ENCODE data around the gene CSNK2A3.
A peak's percentile ranks its signal among the peaks of the same experiment; 100 is the strongest.
"Not testable (repeated sequence)": the region's sequence is repeated elsewhere in the genome, so short reads cannot be mapped to it uniquely, and the experiment has no call there.

The CSNK2A3 gene

DNA sequence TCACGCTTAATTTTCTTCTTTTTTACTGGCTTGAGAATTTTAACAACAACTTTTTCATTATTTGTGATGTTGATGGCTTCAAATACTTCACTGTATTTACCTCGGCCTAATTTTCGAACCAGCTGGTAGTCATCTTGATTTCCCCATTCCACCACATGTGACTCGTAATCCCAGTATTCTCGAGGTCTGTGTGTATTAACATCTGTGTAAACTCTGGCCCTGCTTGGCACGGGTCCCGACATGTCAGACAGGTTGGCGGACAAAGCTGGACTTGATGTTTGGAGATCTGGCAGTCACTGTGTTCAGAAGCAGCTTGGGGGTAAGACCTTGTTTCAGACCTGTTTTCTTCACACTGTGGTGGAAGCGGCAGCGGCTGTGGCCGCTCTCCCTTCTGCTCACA, at the start of gene CSNK2A3:
CSNK2A3 (minus strand) TSS at position 373 of the 400 bp plus-strand sequence; CDS start at position 242, 131 bp downstream.
- not testable (repeated sequence) for DNase-seq

DNA sequence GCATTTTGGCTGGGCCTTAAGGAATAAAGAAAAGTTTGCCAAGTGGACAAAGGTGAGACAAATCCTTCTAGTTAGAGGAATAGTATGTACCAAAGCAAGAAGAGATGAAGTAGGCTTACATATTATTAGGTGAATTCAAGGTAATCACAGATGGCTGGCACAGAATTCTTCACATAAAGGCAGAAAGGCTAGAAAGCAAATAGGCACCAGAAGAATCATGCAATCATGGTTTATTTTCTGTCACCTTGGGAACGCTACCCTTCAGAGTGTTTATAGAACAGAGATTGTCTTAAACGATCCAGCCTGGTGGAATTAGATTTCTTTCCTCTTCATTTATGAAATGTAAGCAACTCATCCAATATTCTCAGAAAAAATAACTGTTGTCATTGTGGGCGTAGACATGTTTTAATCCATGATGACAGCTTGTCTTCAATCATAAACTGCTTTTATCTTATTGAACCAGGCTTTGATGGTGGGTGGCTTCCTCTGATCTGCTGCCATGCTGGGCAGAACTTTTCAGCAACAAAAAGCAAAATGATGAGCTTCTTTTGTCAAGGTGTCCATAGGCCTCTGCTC, 49.0 kb upstream of the CSNK2A3 start:
- DNase-seq, result no peak

GRCh38 chr11:11400635-11401232, 47.7 kb upstream of the CSNK2A3 start:
- no peak for DNase-seq

DNA sequence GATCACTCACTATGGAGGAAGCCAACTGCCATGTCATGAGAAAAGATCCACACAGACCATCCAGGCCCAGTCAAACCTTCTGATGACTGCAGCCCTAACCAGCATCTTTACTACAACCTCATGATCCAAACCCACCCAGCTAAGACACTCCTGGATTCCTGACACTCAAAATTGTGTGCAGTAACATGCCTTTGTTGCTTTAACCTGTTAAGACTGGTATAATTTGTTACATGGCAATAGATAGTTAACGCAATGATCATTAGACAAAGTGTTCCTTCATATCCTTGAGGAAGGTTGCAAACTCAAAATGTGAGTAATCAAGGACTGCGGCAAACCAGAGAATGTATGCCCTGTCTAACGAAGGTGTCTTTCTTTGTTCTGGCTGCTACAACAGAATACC, 47.1 kb upstream of the CSNK2A3 start:
- DNase-seq, result no peak

DNA sequence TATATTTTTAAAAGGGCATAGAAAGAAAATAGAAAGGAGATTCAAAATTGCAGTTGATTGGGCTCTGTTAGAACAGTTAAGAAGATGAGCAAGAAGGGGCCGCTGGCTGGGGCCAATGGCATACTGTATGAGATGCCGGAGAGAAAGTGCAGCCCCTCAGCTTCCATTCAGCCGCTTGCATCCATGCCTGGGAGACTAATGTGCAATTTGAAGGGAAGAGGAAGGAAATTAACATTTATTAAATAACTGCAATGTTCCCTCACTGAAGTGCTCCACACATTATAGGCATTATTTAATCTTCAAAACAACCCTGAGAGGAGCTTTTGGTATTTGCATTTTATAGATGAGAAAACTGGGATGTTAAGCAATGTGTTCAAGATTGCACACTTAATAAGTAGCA, 44.7 kb upstream of the CSNK2A3 start:
- DNase-seq, result no peak

- DNase-seq, result no peak
Measured at GRCh38 chr11:11397036-11397415, 44.0 kb upstream of the CSNK2A3 start.

DNA sequence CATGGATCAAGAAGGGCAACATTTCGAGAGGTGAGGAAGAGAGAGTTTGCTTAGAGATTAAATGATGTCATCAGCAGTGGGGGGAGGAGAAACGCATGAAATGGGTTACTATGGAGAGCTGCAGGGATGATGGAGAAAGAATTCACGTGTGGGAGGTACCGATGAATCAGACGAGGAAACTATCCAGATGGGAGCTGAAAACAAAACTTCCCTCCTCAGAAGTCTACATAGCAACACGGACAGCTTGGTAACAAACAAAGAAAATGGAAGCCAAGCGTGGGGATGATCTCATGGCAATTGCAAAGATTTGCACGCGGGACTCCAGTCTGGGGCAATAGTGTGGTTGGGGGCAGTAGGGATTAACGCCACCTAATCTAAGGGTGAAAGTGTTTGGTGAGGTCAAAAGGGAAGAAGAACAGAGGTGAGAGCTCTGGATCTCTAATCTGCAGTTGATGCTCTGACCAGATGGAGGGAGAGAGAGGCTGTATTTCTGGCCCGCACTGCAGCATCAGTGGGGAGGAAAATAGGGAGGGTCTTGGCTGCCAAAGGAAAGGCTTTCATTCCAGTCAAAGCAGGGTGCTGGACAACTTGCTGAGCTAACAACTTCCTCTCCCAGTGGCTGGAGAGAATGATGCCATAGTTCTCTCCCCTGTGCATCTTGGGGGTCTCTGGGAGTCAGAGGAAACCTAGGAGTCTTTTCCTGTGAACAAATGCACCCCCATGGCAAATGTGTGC, 43.4 kb upstream of the CSNK2A3 start:
- DNase-seq, result no peak

DNA sequence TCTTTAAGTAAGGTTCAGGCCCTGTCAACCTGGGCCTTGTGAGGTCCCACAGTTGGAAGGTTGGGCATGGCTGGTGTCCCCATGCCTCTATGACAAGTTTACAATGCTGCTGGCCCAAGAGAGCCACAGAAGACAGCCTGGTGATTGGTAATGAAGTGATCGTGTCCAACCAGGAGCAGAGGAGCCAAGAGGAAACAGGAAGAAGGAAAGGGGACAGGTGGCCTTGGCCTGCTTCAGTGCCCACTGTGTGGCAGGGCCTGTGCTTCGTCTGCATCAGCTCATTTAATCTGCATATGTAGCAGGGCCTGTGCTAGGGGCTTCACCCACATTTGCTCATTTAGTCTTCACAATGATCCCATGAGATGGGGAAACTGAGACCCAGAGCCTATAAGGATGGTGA, 42.1 kb upstream of the CSNK2A3 start:
- no peak for DNase-seq

GRCh38 chr11:11394241-11394640, 41.2 kb upstream of the CSNK2A3 start:
- no peak for DNase-seq

- no peak for DNase-seq
Measured at GRCh38 chr11:11391796-11392463, 38.9 kb upstream of the CSNK2A3 start.

GRCh38 chr11:11391169-11391568, 38.1 kb upstream of the CSNK2A3 start:
- no peak for DNase-seq

- DNase-seq, result no peak
Measured at GRCh38 chr11:11390068-11390771, 37.2 kb upstream of the CSNK2A3 start.

DNA sequence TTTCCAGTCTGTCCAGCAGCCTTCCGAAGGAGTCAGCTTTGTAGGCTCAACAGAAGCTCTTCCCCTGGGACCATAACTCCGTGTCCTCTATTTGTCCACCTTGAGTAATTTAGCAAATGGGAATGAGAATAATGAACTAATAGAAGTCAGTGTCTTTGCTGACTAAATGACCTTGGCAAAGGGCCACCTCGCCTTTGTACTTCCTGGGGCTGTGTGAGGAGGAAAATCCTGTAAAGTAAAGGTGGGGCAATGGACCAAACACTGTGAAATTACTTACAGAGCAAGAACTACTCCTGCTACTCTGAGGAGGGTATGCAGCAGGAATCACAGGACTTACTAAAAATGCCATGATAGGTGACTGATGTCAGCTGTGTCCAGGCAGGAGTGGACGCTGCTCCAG, 36.2 kb upstream of the CSNK2A3 start:
- no peak for DNase-seq

DNA sequence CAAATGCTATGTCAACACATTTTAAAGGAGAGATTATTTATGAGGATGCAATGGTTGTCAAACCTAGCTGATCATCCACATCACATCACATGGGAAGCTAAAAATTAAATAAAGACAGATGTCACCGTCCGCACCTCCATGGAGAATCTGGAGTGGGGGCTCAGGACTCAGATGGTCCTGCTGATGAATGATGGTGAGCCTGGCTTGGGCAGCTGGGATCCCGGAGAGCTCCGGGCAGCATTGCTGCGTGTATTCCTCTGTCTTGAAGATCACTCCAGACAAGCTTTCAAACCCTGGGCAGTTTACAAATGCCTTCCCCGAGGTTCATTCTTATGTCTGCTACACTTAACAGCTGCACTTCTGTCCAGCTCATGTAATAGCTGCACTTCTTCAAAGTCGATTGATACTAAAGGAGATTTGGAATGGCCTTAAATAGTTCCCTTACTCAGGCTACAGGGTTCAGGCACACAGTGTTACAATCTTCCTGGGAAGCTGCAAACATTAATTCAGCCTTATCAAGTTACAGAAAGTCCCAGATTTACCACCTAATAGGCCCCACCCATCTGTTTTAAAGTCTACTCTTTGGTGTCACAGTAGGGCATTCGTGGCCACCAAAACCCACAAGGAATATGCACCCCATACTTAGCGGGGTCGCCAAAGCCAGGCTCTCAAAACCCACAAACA, 34.7 kb upstream of the CSNK2A3 start:
- DNase-seq, result no peak

- DNase-seq, result no peak
Measured at GRCh38 chr11:11387207-11387606, 34.2 kb upstream of the CSNK2A3 start.

DNA sequence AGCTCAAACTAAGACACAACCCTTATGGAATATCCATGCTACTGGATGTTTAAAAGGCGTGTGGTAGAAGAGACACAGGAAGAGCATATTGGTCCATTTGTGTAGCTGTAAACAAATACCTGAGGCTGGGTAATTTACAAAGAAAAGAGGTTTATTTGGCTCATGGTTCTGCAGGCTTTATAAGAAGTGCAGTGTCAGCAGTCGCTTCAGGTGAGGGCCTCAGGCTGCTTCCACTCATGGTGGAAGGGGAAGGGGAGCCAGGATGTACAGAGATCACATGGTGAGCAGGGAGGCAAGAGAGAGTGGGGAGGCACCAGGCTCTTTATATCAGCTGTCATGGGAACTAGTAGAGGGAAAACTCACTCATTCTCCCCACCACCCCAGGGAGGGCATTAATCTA, 31.8 kb upstream of the CSNK2A3 start:
- DNase-seq, result no peak

DNA sequence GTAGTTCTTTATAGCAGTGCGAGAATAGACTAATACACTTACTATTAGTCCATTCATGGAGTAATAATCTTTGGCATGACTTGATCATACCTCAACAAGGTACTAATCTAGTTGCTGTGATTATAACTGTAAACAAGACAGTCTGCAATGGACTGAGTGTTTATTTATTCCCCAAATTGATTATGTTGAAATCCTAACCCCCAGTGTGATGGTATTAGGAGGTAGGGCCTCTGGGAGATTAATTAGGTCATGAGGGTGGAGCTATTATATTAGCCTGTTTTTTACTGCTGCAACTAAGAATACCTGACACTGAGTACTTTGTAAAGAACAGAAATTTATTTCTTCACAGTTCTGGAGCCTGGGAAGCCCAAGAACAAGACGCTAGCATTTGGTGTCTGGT, 30.9 kb upstream of the CSNK2A3 start:
- no peak for DNase-seq

DNA sequence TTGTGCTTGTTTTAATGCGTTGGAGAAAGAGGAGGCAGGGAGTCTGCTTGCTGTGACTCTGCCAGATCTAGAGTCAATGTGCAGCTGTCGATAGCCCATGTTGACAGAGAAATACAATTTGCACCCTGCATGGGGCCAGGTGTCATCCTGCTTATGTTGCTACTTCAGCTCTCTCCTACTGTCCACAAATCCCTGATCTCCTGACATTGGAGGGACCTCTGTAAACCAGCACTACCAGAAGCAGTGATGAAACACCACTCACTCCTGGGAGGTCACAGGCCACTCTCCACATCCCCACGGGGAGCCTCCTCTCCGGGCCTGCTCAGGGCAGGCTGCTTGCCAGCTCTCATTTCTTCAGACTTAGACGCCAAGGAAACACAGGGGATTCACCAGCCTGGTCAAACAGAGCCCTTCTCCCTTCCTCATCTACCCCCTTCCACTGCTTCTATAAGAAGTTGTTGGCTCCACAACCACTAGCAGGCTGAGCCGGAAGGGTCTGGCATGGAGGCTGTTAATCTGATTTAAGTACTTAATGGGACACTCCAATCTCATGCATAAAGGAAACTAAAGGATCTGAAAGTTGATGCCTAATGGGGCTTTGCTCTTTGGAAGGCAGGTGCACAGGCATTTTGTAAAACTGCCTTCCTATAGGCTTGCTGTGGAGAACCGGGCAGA, 29.9 kb upstream of the CSNK2A3 start:
- peak; percentile 51 for DNase-seq

GRCh38 chr11:11381471-11382105, 28.5 kb upstream of the CSNK2A3 start:
- DNase-seq, result no peak

- no peak for DNase-seq
Measured at GRCh38 chr11:11380883-11381282, 27.8 kb upstream of the CSNK2A3 start.

- DNase-seq, result no peak
Measured at GRCh38 chr11:11380340-11380739, 27.3 kb upstream of the CSNK2A3 start.

DNA sequence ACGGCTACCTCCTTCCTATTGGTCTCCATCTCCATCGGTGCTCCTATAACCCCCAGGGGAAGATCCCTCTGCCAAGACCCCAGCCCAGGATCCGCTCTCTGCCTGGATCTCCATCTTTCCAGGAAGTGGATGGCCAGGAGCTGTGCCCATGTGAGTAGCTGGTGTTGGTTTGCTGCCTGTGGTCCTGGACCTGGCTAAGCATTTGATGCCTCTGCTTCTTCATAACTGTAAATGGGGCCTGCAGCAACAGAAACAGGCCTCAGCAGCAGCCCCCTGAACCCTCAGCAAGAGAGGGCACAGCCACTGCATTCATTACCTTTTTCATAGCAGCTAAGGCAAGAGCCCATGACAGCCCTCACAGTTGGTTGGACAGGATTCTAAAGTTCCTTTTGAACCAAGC, 26.6 kb upstream of the CSNK2A3 start:
- no peak for DNase-seq

Measured in NCI-H510A (cell line).